ENCODE measurements around the gene HECTD1. TPM values are rescaled to one million over a fixed set of nuclear protein-coding genes. Genes with fewer than 3 reads are reported as not detected.
A peak's percentile ranks its signal among the peaks of the same experiment; 100 is the strongest.

Gene HECTD1
- total and polyA plus RNA-seq, 8 donors, result 33.5 to 529 (median 182) TPM

DNA sequence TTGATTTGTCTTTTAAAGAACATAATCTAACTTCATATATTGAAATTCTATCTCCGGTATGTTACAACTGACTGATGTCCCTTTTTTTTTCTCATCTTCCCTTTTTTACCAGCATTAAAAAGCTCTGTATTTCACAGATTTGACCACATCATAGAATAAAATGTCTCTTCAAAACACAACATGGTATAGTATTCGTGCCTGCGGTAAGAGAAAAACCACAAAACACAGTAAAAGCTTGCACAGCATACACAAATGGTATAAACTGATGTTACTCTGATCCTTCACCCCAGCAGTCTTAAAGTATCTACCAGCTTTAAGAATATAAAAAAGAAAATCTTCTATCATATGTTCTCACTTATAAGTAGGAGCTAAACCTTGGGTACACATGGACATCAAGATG, 83.4 kb downstream of the HECTD1 start:
- no peaks in the 10 kb centered on the region for H3K9me3 ChIP-seq
- no peak overlapping the region for H3K4me3 ChIP-seq
- no peaks in the 10 kb centered on the region for H3K27me3 ChIP-seq
- WGBS, 5 donors, result 82 to 92% (median 86%) methylated on average over 3 of the region's 3 CpGs
- TF ChIP-seq, protein P1, sequence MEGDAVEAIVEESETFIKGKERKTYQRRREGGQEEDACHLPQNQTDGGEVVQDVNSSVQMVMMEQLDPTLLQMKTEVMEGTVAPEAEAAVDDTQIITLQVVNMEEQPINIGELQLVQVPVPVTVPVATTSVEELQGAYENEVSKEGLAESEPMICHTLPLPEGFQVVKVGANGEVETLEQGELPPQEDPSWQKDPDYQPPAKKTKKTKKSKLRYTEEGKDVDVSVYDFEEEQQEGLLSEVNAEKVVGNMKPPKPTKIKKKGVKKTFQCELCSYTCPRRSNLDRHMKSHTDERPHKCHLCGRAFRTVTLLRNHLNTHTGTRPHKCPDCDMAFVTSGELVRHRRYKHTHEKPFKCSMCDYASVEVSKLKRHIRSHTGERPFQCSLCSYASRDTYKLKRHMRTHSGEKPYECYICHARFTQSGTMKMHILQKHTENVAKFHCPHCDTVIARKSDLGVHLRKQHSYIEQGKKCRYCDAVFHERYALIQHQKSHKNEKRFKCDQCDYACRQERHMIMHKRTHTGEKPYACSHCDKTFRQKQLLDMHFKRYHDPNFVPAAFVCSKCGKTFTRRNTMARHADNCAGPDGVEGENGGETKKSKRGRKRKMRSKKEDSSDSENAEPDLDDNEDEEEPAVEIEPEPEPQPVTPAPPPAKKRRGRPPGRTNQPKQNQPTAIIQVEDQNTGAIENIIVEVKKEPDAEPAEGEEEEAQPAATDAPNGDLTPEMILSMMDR (IDR thresholded peaks at IDR 0.05), result no peak
- TF ChIP-seq POLR2A (IDR thresholded peaks at IDR 0.05), result no peak
- no peak for TF ChIP-seq POLR2AphosphoS5 (IDR thresholded peaks at IDR 0.05)
- no peak for TF ChIP-seq EP300 (IDR thresholded peaks at IDR 0.05)
- H3K36me3 ChIP-seq, result peaks cover 53 to 100% (median 97%) of the 10 kb centered on the region in 4 donors
- intact Hi-C loops (cut with DNase I; ENCODE audit: low total_unique reads), result no loop called here
- DNase-seq, result peak in 1 of 2 donors; percentile 26
- peaks cover 0 to 18% (median 0%) of the 10 kb centered on the region in 4 donors for H3K4me1 ChIP-seq
- H3K27ac ChIP-seq, result no peak overlapping the region

DNA sequence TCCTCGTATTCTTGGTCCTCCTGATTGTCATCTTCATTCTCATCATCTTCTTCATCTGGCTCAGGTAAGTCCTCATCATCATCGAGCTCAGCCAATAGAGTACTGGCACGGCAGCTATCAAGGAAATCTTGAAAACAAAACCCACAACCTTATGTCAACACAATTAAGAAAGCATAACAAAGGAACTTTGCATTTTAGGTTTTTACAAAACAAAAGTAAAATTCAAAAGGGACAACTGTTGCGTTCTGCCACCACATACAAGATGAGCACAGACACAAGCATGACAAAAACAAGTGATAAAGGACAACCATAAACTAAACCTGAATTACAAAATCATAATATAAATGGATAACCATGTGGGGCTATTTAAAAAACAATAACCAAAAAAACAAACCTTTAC, 84.7 kb downstream of the HECTD1 start:
- Histone ChIP-seq H3K36me3 (peaks cover 54 to 100% (median 97%) of the 10 kb centered on the region in 4 donors), H3K27me3 (no peaks in the 10 kb centered on the region), H3K9me3 (no peaks in the 10 kb centered on the region), H3K4me3 (no peak overlapping the region), H3K27ac (no peak overlapping the region), H3K4me1 (peaks cover 0 to 5% (median 0%) of the 10 kb centered on the region in 4 donors)
- no peak for DNase-seq
- 70 to 83% (median 75%) methylated on average over 4 of the region's 4 CpGs for WGBS, 5 donors
- TF ChIP-seq POLR2AphosphoS5 (IDR thresholded peaks at IDR 0.05) (no peak), POLR2A (IDR thresholded peaks at IDR 0.05) (no peak), EP300 (IDR thresholded peaks at IDR 0.05) (no peak)
- TF ChIP-seq, protein P1 (IDR thresholded peaks at IDR 0.05), result no peak
- intact Hi-C loops (cut with DNase I; ENCODE audit: low total_unique reads), result no loop called here

DNA sequence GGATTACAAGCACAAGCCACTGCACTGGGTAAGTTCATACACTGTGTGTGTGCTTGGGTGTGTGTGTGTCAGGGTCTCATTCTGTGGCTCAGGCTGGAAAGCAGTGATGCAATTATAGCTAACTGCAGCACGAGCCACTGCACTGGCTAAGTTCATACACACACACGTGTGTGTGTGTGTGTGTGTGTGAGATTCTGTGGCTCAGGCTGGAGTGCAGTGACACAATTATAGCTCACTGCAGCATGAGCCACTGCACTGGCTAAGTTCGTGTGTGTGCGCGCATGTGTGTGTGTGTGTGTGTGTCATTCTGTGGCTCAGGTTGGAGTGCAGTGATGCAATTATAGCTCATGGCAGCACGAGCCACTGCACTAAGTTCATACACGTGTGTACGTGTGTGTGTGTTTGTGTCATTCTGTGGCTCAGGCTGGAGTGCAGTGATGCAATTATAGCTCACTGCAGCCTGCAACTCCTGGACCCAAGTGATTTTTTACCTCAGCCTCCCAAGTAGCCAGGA, 85.4 kb downstream of the HECTD1 start:
- TF ChIP-seq POLR2A (IDR thresholded peaks at IDR 0.05) (no peak), EP300 (IDR thresholded peaks at IDR 0.05) (no peak), POLR2AphosphoS5 (IDR thresholded peaks at IDR 0.05) (no peak)
- TF ChIP-seq, protein P1 (IDR thresholded peaks at IDR 0.05), result no peak
- WGBS, 5 donors, result 74 to 85% (median 79%) methylated on average over 6 to 8 of the region's 8 CpGs
- intact Hi-C loops (cut with DNase I; ENCODE audit: low total_unique reads), result no loop called here
- H3K4me1 ChIP-seq, result no peaks in the 10 kb centered on the region
- H3K27me3 ChIP-seq, result no peaks in the 10 kb centered on the region
- no peaks in the 10 kb centered on the region for H3K9me3 ChIP-seq
- H3K4me3 ChIP-seq, result no peak overlapping the region
- no peak overlapping the region for H3K27ac ChIP-seq
- DNase-seq, result peak in 1 of 2 donors; percentile 5
- H3K36me3 ChIP-seq, result peaks cover 56 to 100% (median 97%) of the 10 kb centered on the region in 4 donors

DNA sequence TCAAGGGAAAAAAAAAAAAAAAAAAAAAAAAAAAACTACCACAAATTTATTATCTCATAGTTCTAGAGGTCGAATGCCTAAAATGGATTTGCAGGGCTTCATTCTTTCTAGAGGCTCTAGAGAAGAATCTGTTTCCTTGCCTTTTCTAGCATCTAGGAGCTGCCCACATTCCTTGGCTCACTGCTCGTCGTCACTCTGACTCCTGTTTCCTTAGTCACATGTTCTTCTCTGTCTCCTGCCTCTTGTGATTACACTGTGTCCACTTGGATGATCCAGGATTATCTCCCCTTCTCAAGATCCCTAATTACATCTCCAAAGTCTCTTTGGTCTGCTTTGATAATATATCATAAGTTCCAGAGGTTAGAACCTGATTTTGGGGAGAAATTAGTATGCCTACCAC, 88.7 kb downstream of the HECTD1 start:
- Histone ChIP-seq H3K36me3 (peaks cover 69 to 100% (median 100%) of the 10 kb centered on the region in 4 donors), H3K4me3 (no peak overlapping the region), H3K27me3 (no peaks in the 10 kb centered on the region), H3K4me1 (no peaks in the 10 kb centered on the region), H3K9me3 (no peaks in the 10 kb centered on the region), H3K27ac (no peak overlapping the region)
- no peak for DNase-seq
- TF ChIP-seq, protein P1 (IDR thresholded peaks at IDR 0.05), result no peak
- TF ChIP-seq EP300 (IDR thresholded peaks at IDR 0.05) (no peak), POLR2A (IDR thresholded peaks at IDR 0.05) (no peak), POLR2AphosphoS5 (IDR thresholded peaks at IDR 0.05) (no peak)
- WGBS, 5 donors, result 67 to 85% (median 81%) methylated on average over 3 of the region's 3 CpGs
- intact Hi-C loops (cut with DNase I; ENCODE audit: low total_unique reads), result no loop called here

Data from stomach (tissue), 9 donors.